HepG2 (cell line): Measurements from ENCODE around the gene MSH3. TPM values are rescaled to one million over a fixed set of nuclear protein-coding genes. Genes with fewer than 3 reads are reported as not detected.

Experiments
- ATAC-seq: fragments of 200-7000 bp; cut with Tn5 transposase; 3 replicates; pipeline ENCODE4 v1.9.1; 2020; ENCODE audit warnings: mild to moderate bottlenecking, moderate library complexity
- BruUV-seq: library from RNA; stranded (reverse); fragments of 400-500 nt; replicated peaks from 2 replicates; lab custom pipeline; 2021; lab: Mats Ljungman, UMichigan
- CTCF ChIA-PET: fragments of 300-600 bp; formaldehyde crosslinking; extraction: SDS; loops from one replicate; lab custom pipeline; 2021; ENCODE audit warnings: low total read pairs, inconsistent platforms, low intra/inter-chr PET ratio; lab: Yijun Ruan, JAX
- POLR2A ChIA-PET: fragments of 350-600 bp; sonication (Branson Sonifier 250); formaldehyde crosslinking; loops from one replicate; lab custom pipeline; 2020; ENCODE audit warnings: antibody characterized with exemption, inconsistent platforms; lab: Yijun Ruan, JAX
- DNase-seq: peaks from one replicate; pipeline ENCODE4 v3.0.0-alpha.2; 2015; ENCODE audit warnings: low spot score
- FAIRE-seq: peaks from 3 replicates; lab custom pipeline; 2011; peaks lifted over from hg19 to GRCh38; lab: Jason Lieb, UNC
- H2AFZ ChIP-seq: one replicate; pipeline ENCODE4 v1.6.1; 2011; ENCODE audit warnings: low read length, inconsistent platforms
- H3K27ac ChIP-seq: fragments of 300-600 bp; 3 replicates; pipeline ENCODE4 v1.8.0; 2011; ENCODE audit warnings: mixed run types, mild to moderate bottlenecking, mixed read lengths, low read length, inconsistent platforms; ENCODE audit not compliant: insufficient read depth; ENCODE audit errors: extremely low read length
- H3K27me3 ChIP-seq, 2 experiments: fragments of 200-600 bp in 1 of 2; 2 replicates in 1 of 2; 3 replicates in 1 of 2; pipeline versions ENCODE4 v1.6.0 to v1.8.0; 2011; ENCODE audit warnings: low read length in 2 of 2, mild to moderate bottlenecking in 2 of 2, moderate library complexity in 2 of 2, inconsistent platforms in 1 of 2; ENCODE audit not compliant: insufficient read depth in 2 of 2, control insufficient read depth in 1 of 2
- H3K36me3 ChIP-seq, 2 experiments: fragments of 200-600 bp in 1 of 2; replicated peaks in 1 of 2; 2 replicates in 1 of 2; 3 replicates in 1 of 2; pipeline versions ENCODE4 v1.5.1 to v1.8.0; 2011; ENCODE audit warnings: low read length in 2 of 2, inconsistent platforms in 1 of 2; ENCODE audit not compliant: insufficient read depth in 2 of 2, control insufficient read depth in 1 of 2
- H3K4me1 ChIP-seq: 2 replicates; pipeline ENCODE4 v1.5.1; 2012; ENCODE audit warnings: low read length, inconsistent platforms; ENCODE audit not compliant: insufficient read depth
- H3K4me2 ChIP-seq: 2 replicates; pipeline ENCODE4 v1.6.0; 2011; ENCODE audit warnings: low read depth, low read length, inconsistent platforms
- H3K4me3 ChIP-seq, 3 experiments: fragments of 200-600 bp in 1 of 3; sonication (generic), shearing (Covaris generic) in 1 of 3; replicated peaks in 1 of 3; 2 replicates each; pipeline ENCODE4 v1.5.1; 2011 to 2016; ENCODE audit warnings: low read length in 3 of 3, inconsistent platforms in 2 of 3, low read depth in 2 of 3, mild to moderate bottlenecking in 2 of 3, control low read depth in 1 of 3, mixed read lengths in 1 of 3; ENCODE audit not compliant: insufficient read depth in 1 of 3
- H3K79me2 ChIP-seq: one replicate; pipeline ENCODE4 v1.6.1; 2011; ENCODE audit warnings: low read length, inconsistent platforms; ENCODE audit not compliant: insufficient read depth
- H3K9ac ChIP-seq: 2 replicates; pipeline ENCODE4 v1.6.0; 2011; ENCODE audit warnings: mild to moderate bottlenecking, low read depth, low read length, inconsistent platforms; ENCODE audit not compliant: insufficient read depth
- H3K9me3 ChIP-seq: 2 replicates; pipeline ENCODE4 v1.5.1; 2012; ENCODE audit warnings: mild to moderate bottlenecking, low read length
- H4K20me1 ChIP-seq: 2 replicates; pipeline ENCODE4 v1.6.0; 2011; ENCODE audit warnings: inconsistent platforms, mild to moderate bottlenecking, low read length, moderate library complexity; ENCODE audit not compliant: insufficient read depth
- AFF4 ChIP-seq: sonication (generic); formaldehyde crosslinking; IDR thresholded peaks from 2 replicates; pipeline ENCODE4 v1.4.0; 2020; ENCODE audit warnings: missing genetic modification reagents
- ATF7 ChIP-seq, 2 experiments: fragments of 450-650 bp in 1 of 2; sonication (generic) in 1 of 2; formaldehyde crosslinking in 1 of 2; IDR thresholded peaks; 2 replicates each; pipeline versions ENCODE4 v1.4.0 to v1.6.1; 2016 to 2020; ENCODE audit warnings: antibody characterized with exemption in 1 of 2, mild to moderate bottlenecking in 1 of 2, missing genetic modification reagents in 1 of 2
- CENPT ChIP-seq: sonication (generic); formaldehyde crosslinking; IDR thresholded peaks from 2 replicates; pipeline ENCODE4 v1.8.0; 2022; ENCODE audit warnings: low read depth, mild to moderate bottlenecking, moderate library complexity, missing genetic modification reagents
- FOXA3 ChIP-seq: IDR thresholded peaks from 2 replicates; pipeline ENCODE4 v1.6.1; 2016; ENCODE audit warnings: missing genetic modification reagents, missing compliant biosample characterization
- SP4 ChIP-seq: sonication (generic); formaldehyde crosslinking; IDR thresholded peaks from 2 replicates; pipeline ENCODE4 v1.8.1; 2023; ENCODE audit warnings: mild to moderate bottlenecking, missing genetic modification reagents
- SP5 ChIP-seq: IDR thresholded peaks from 2 replicates; pipeline ENCODE4 v1.6.1; 2016; ENCODE audit warnings: low read depth, borderline replicate concordance
- ZFP1 ChIP-seq: IDR thresholded peaks from 2 replicates; pipeline ENCODE4 v1.6.1; 2016
- ZFP36L1 ChIP-seq: sonication (generic); formaldehyde crosslinking; IDR thresholded peaks from 2 replicates; pipeline ENCODE4 v1.8.0; 2022; ENCODE audit warnings: mild to moderate bottlenecking, missing genetic modification reagents, moderate library complexity
- ZNF225 ChIP-seq: sonication (generic); formaldehyde crosslinking; IDR thresholded peaks from 2 replicates; pipeline ENCODE4 v1.4.0; 2020; ENCODE audit warnings: mild to moderate bottlenecking, missing genetic modification reagents
- ZNF264 ChIP-seq: sonication (generic); formaldehyde crosslinking; IDR thresholded peaks from 2 replicates; pipeline ENCODE4 v1.4.0; 2020; ENCODE audit warnings: missing genetic modification reagents
- ZNF7 ChIP-seq: IDR thresholded peaks from 2 replicates; pipeline ENCODE4 v1.6.1; 2016; ENCODE audit warnings: missing biosample characterization, missing genetic modification reagents
- WGBS: methylation state at CpG from one replicate; pipeline ENCODE4 v1.1.6; 2017; ENCODE audit warnings: low lambda C conversion rate; 5-methylcytosine and 5-hydroxymethylcytosine counted together
- in situ Hi-C: cut with HindIII; loops from 2 replicates; pipeline ENCODE4 v1.10.0; 2017; ENCODE audit warnings: low pct_unique_long_range_greater_than_20kb; ENCODE audit not compliant: extremely low pct_ligation_motif_present
- intact Hi-C: fragments of 100-400 bp; cut with micrococcal nuclease; formaldehyde crosslinking; loops from one replicate; pipeline ENCODE4 v1.10.0; 2022; ENCODE audit not compliant: unreplicated experiment
- polyA plus RNA-seq, 8 experiments: library from polyadenylated mRNA; depleted of rRNA in 3 of 8; stranded (reverse) in 7 of 8; unstranded in 1 of 8; fragments of >200 nt; fragmentation: Illumina TruSeq in 4 of 8; extraction: Trizol in 4 of 8; gene quantifications; 2 replicates each; pipeline versions ENCODE4 v1.2.1 to v1.2.3, GENCODE V29; 2011 to 2016; ENCODE audit warnings: low read depth in 4 of 8, missing spikeins in 1 of 8, mixed read lengths in 1 of 8; ENCODE audit not compliant: insufficient read depth in 1 of 8
- total RNA-seq, 5 experiments: library from RNA; depleted of rRNA; stranded (reverse); fragments of >200 nt; fragmentation: Illumina TruSeq; extraction: Trizol; gene quantifications; 2 replicates each; pipeline ENCODE4 v1.2.3, GENCODE V29; 2016; ENCODE audit warnings: low read depth in 1 of 5
- TF ChIP-seq, protein P1 (sequence below): sonication (generic); formaldehyde crosslinking; IDR thresholded peaks from 2 replicates; pipeline ENCODE4 v1.4.0; 2020; ENCODE audit warnings: missing genetic modification reagents, borderline replicate concordance
- TF ChIP-seq, protein P2 (sequence below): sonication (generic); formaldehyde crosslinking; IDR thresholded peaks from 2 replicates; pipeline ENCODE4 v1.4.0; 2020; ENCODE audit warnings: missing genetic modification reagents, borderline replicate concordance

Gene MSH3
- total and polyA plus RNA-seq, 2 of the 13 experiments (the other 11 are each of a cell fraction or from before 2014, with no cell fraction given) = 4.0 to 16.4 TPM

DNA sequence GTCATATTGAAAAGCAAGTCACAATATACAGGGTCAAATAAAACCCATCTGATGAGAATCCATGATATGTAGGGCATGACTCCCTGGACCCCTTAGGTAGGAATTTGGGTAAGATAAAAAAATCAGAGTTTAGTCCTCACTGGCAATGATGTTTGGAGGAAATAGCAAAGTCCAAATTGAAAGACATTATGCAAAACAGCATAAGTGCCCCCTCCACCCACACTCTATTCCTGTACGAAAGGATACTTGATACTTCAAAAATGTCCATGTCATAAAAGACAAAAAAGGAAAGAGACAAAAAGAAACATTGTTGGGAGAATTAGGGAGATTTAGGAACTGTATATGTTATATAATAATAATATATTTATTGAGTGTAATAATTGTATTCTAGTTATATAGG lies 209.7 kb downstream of the MSH3 start:
- WGBS = 98% methylated on average over 1 of the region's 1 CpG
- intact Hi-C loops = no loop called here
- Histone ChIP-seq H4K20me1 (no peaks in the 10 kb centered on the region), H3K4me2 (no peak overlapping the region), H2AFZ (no peak overlapping the region), H3K27me3 (no peaks in the 10 kb centered on the region), H3K9me3 (no peaks in the 10 kb centered on the region), H3K27ac (no peak overlapping the region), H3K4me1 (no peaks in the 10 kb centered on the region), H3K36me3 (peaks cover 6 to 21% of the 10 kb centered on the region in 2 experiments; a peak in 4 of 5 replicates), H3K79me2 (no peaks in the 10 kb centered on the region), H3K9ac (no peak overlapping the region), H3K4me3 (no peak overlapping the region)
- DNase-seq (no peak), ATAC-seq (no peak), FAIRE-seq (no peak)
- CTCF ChIA-PET = no interaction called here
- POLR2A ChIA-PET = no interaction called here
- no TSS peak for BruUV-seq
- in situ Hi-C loops = no loop called here
- no peak for TF ChIP-seq ZNF7 (CRISPR knock-in tag)
- TF ChIP-seq ZNF264 = no peak
- TF ChIP-seq, protein P1, sequence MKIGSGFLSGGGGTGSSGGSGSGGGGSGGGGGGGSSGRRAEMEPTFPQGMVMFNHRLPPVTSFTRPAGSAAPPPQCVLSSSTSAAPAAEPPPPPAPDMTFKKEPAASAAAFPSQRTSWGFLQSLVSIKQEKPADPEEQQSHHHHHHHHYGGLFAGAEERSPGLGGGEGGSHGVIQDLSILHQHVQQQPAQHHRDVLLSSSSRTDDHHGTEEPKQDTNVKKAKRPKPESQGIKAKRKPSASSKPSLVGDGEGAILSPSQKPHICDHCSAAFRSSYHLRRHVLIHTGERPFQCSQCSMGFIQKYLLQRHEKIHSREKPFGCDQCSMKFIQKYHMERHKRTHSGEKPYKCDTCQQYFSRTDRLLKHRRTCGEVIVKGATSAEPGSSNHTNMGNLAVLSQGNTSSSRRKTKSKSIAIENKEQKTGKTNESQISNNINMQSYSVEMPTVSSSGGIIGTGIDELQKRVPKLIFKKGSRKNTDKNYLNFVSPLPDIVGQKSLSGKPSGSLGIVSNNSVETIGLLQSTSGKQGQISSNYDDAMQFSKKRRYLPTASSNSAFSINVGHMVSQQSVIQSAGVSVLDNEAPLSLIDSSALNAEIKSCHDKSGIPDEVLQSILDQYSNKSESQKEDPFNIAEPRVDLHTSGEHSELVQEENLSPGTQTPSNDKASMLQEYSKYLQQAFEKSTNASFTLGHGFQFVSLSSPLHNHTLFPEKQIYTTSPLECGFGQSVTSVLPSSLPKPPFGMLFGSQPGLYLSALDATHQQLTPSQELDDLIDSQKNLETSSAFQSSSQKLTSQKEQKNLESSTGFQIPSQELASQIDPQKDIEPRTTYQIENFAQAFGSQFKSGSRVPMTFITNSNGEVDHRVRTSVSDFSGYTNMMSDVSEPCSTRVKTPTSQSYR (CRISPR knock-in tag) = no peak
- no peak for TF ChIP-seq FOXA3
- no peak for TF ChIP-seq SP4
- TF ChIP-seq CENPT (CRISPR knock-in tag) = no peak
- no peak for TF ChIP-seq ZFP36L1 (CRISPR knock-in tag)
- no peak for TF ChIP-seq AFF4 (CRISPR knock-in tag)
- no peak for TF ChIP-seq ATF7 (IDR thresholded peaks at IDR 0.05)
- TF ChIP-seq ATF7 (CRISPR knock-in tag; IDR thresholded peaks at IDR 0.05) = no peak
- TF ChIP-seq ZNF225 = no peak
- TF ChIP-seq, protein P2, sequence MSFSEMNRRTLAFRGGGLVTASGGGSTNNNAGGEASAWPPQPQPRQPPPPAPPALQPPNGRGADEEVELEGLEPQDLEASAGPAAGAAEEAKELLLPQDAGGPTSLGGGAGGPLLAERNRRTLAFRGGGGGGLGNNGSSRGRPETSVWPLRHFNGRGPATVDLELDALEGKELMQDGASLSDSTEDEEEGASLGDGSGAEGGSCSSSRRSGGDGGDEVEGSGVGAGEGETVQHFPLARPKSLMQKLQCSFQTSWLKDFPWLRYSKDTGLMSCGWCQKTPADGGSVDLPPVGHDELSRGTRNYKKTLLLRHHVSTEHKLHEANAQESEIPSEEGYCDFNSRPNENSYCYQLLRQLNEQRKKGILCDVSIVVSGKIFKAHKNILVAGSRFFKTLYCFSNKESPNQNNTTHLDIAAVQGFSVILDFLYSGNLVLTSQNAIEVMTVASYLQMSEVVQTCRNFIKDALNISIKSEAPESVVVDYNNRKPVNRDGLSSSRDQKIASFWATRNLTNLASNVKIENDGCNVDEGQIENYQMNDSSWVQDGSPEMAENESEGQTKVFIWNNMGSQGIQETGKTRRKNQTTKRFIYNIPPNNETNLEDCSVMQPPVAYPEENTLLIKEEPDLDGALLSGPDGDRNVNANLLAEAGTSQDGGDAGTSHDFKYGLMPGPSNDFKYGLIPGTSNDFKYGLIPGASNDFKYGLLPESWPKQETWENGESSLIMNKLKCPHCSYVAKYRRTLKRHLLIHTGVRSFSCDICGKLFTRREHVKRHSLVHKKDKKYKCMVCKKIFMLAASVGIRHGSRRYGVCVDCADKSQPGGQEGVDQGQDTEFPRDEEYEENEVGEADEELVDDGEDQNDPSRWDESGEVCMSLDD = no peak
- no peak for TF ChIP-seq ZFP1 (CRISPR knock-in tag)
- no peak for TF ChIP-seq SP5 (CRISPR knock-in tag)
